HCT116 (cell line): ENCODE data around the gene PGS1. TPM values are rescaled to one million over a fixed set of nuclear protein-coding genes. Genes with fewer than 3 reads are reported as not detected.

ENCODE experiments used
- ATAC-seq: fragments of 200-7000 bp; cut with Tn5 transposase; 2 replicates; pipeline ENCODE4 v1.9.1; 2020; ENCODE audit warnings: mild to moderate bottlenecking, moderate library complexity
- BruUV-seq: library from RNA; stranded (reverse); fragments of 400-500 nt; replicated peaks from 2 replicates; lab custom pipeline; 2021; lab: Mats Ljungman, UMichigan
- CTCF ChIA-PET: fragments of 300-600 bp; sonication (Branson Sonifier 250); formaldehyde crosslinking; loops from one replicate; lab custom pipeline; 2021; ENCODE audit warnings: antibody characterized with exemption; lab: Charles Lee
- POLR2A ChIA-PET: fragments of 300-600, 350-600 bp; sonication (Branson Sonifier 250); formaldehyde crosslinking; loops from one replicate; lab custom pipeline; 2021; ENCODE audit warnings: antibody characterized with exemption; lab: Charles Lee
- RAD21 ChIA-PET, 2 experiments: fragments of 300-600 bp; sonication (Branson Sonifier 250); formaldehyde crosslinking; loops; one replicate each; lab custom pipeline; 2023; ENCODE audit warnings: low total read pairs in 2 of 2; ENCODE audit not compliant: uncharacterized antibody in 2 of 2, unreplicated experiment in 2 of 2, low non-redundant PET in 1 of 2; lab: Charles Lee
- DNase-seq: peaks from one replicate; pipeline ENCODE4 v3.0.0-alpha.2; 2010; ENCODE audit warnings: low read depth, low spot score
- H2AFZ ChIP-seq: fragments of 200-600 bp; shearing (Covaris generic), sonication (generic); 2 replicates; pipeline ENCODE4 v1.6.1; 2017; ENCODE audit warnings: low read depth, mixed run types, mixed read lengths, antibody characterized with exemption, low read length; ENCODE audit not compliant: poor library complexity, severe bottlenecking
- H3K27ac ChIP-seq: 2 replicates; pipeline ENCODE4 v1.5.1; 2012; ENCODE audit warnings: low read depth, low read length
- H3K27me3 ChIP-seq: fragments of 200-600 bp; sonication (generic); 2 replicates; pipeline ENCODE4 v1.6.1; 2016; ENCODE audit warnings: mixed run types, low read length, mixed read lengths; ENCODE audit not compliant: insufficient read depth
- H3K36me3 ChIP-seq, 2 experiments: fragments of 200-500 bp in 1 of 2; fragments of 200-600 bp in 1 of 2; sonication (Bioruptor generic) in 1 of 2; sonication (generic) in 1 of 2; 2 replicates each; pipeline versions ENCODE4 v1.5.1 to v1.6.1; 2014 to 2016; ENCODE audit warnings: low read length in 2 of 2, inconsistent platforms in 1 of 2, mixed read lengths in 1 of 2, mixed run types in 1 of 2; ENCODE audit not compliant: insufficient read depth in 2 of 2, control insufficient read depth in 1 of 2
- H3K4me1 ChIP-seq, 2 experiments: fragments of 200-600 bp in 1 of 2; sonication (generic) in 1 of 2; 2 replicates each; pipeline versions ENCODE4 v1.5.1 to v1.6.1; 2012 to 2017; ENCODE audit warnings: low read length in 2 of 2, inconsistent platforms in 1 of 2, mild to moderate bottlenecking in 1 of 2, mixed read lengths in 1 of 2, mixed run types in 1 of 2, moderate library complexity in 1 of 2; ENCODE audit not compliant: insufficient read depth in 2 of 2, control insufficient read depth in 1 of 2
- H3K4me2 ChIP-seq: fragments of 200-600 bp; sonication (generic); 2 replicates; pipeline ENCODE4 v1.6.1; 2017; ENCODE audit warnings: mixed run types, low read length, mixed read lengths
- H3K4me3 ChIP-seq, 2 experiments: fragments of 200-600 bp in 1 of 2; sonication (generic) in 1 of 2; replicated peaks in 1 of 2; 2 replicates each; pipeline ENCODE4 v1.5.1; 2011 to 2016; ENCODE audit warnings: low read length in 2 of 2, control low read depth in 1 of 2, low read depth in 1 of 2, mild to moderate bottlenecking in 1 of 2, mixed read lengths in 1 of 2, mixed run types in 1 of 2
- H3K79me2 ChIP-seq: fragments of 200-600 bp; sonication (generic); 2 replicates; pipeline ENCODE4 v1.6.1; 2017; ENCODE audit warnings: mild to moderate bottlenecking, mixed run types, low read length, moderate library complexity, mixed read lengths; ENCODE audit not compliant: insufficient read depth
- H3K9ac ChIP-seq: fragments of 200-600 bp; sonication (generic); 2 replicates; pipeline ENCODE4 v1.6.1; 2016; ENCODE audit warnings: low read length, mixed read lengths
- H3K9me2 ChIP-seq: fragments of 200-600 bp; sonication (generic), shearing (Covaris generic); 2 replicates; pipeline ENCODE4 v1.6.1; 2017; ENCODE audit warnings: mixed run types, mild to moderate bottlenecking, moderate library complexity; ENCODE audit not compliant: insufficient read depth
- H3K9me3 ChIP-seq, 2 experiments: fragments of 200-500 bp in 1 of 2; fragments of 200-600 bp in 1 of 2; sonication (Bioruptor generic) in 1 of 2; sonication (generic) in 1 of 2; 2 replicates each; pipeline ENCODE4 v1.6.1; 2014 to 2017; ENCODE audit warnings: low read length in 2 of 2, mixed read lengths in 2 of 2, inconsistent platforms in 1 of 2, low read depth in 1 of 2, mild to moderate bottlenecking in 1 of 2, mixed run types in 1 of 2, moderate library complexity in 1 of 2; ENCODE audit not compliant: control insufficient read depth in 1 of 2, insufficient read depth in 1 of 2
- H4K20me1 ChIP-seq: fragments of 200-600 bp; sonication (generic), shearing (Covaris generic); 2 replicates; pipeline ENCODE4 v1.6.1; 2017; ENCODE audit warnings: mixed run types, mild to moderate bottlenecking, moderate library complexity; ENCODE audit not compliant: insufficient read depth
- CBX3 ChIP-seq: IDR thresholded peaks from 2 replicates; pipeline ENCODE4 v1.6.1; 2012; ENCODE audit warnings: low read depth
- EGR1 ChIP-seq: IDR thresholded peaks from 2 replicates; pipeline ENCODE4 v1.6.1; 2012; ENCODE audit warnings: low read depth
- EZH2phosphoT487 ChIP-seq: fragments of 200-600 bp; IDR thresholded peaks from 2 replicates; pipeline ENCODE4 v1.6.1; 2018; ENCODE audit warnings: antibody characterized with exemption, borderline replicate concordance
- FOSL1 ChIP-seq: IDR thresholded peaks from 2 replicates; pipeline ENCODE4 v1.6.1; 2012; ENCODE audit warnings: low read depth
- JUND ChIP-seq: IDR thresholded peaks from 2 replicates; pipeline ENCODE4 v1.6.1; 2012
- POLR2A ChIP-seq: IDR thresholded peaks from 2 replicates; pipeline ENCODE4 v1.7.0; 2011; ENCODE audit warnings: borderline replicate concordance; ENCODE audit not compliant: insufficient read depth, insufficient read length; ENCODE audit errors: extremely low read depth
- POLR2AphosphoS5 ChIP-seq: IDR thresholded peaks from 2 replicates; pipeline ENCODE4 v1.6.1; 2011; ENCODE audit warnings: mild to moderate bottlenecking, low read depth, low read length, moderate library complexity
- RAD21 ChIP-seq: IDR thresholded peaks from 2 replicates; pipeline ENCODE4 v1.6.1; 2012; ENCODE audit warnings: low read depth, mild to moderate bottlenecking
- SIN3A ChIP-seq: IDR thresholded peaks from 2 replicates; pipeline ENCODE4 v1.6.1; 2012; ENCODE audit warnings: low read depth
- SP1 ChIP-seq: IDR thresholded peaks from 2 replicates; pipeline ENCODE4 v1.6.1; 2012; ENCODE audit warnings: low read depth
- SRF ChIP-seq: IDR thresholded peaks from 2 replicates; pipeline ENCODE4 v1.6.1; 2012; ENCODE audit warnings: low read depth
- TCF7L2 ChIP-seq: IDR thresholded peaks from 2 replicates; pipeline ENCODE4 v1.7.0; 2011; ENCODE audit warnings: borderline replicate concordance, inconsistent platforms; ENCODE audit not compliant: insufficient read depth, insufficient read length; ENCODE audit errors: extremely low read depth
- YY1 ChIP-seq: IDR thresholded peaks from 2 replicates; pipeline ENCODE4 v1.6.1; 2011; ENCODE audit warnings: low read length, low read depth, moderate library complexity, mild to moderate bottlenecking; ENCODE audit not compliant: insufficient replicate concordance; ENCODE audit errors: extremely low read depth
- ZFX ChIP-seq: fragments of 450-650 bp; IDR thresholded peaks from 2 replicates; pipeline ENCODE4 v1.6.1; 2017
- intact Hi-C: fragments of 100-400 bp; cut with micrococcal nuclease; formaldehyde crosslinking; loops from 2 replicates; pipeline ENCODE4 v1.10.0; 2022
- total RNA-seq: library from RNA; stranded (reverse); gene quantifications from one replicate; pipeline ENCODE4 v1.2.1, GENCODE V29; 2021; ENCODE audit not compliant: unreplicated experiment
- TF ChIP-seq, protein P1 (sequence below): IDR thresholded peaks from 2 replicates; pipeline ENCODE4 v1.6.1; 2012; ENCODE audit warnings: low read depth
- TF ChIP-seq, protein P2 (sequence below): IDR thresholded peaks from 2 replicates; pipeline ENCODE4 v1.6.1; 2011; ENCODE audit warnings: mild to moderate bottlenecking, low read length, moderate library complexity; ENCODE audit not compliant: insufficient replicate concordance; ENCODE audit errors: extremely low read depth
- TF ChIP-seq, protein P3 (sequence below), 3 experiments: fragments of 200-600 bp in 1 of 3; sonication (generic) in 1 of 3; IDR thresholded peaks in 2 of 3; conservative IDR thresholded peaks in 1 of 3; 2 replicates each; pipeline ENCODE4 v1.5.1; 2012 to 2017; ENCODE audit warnings: low read depth in 2 of 3, low read length in 2 of 3, antibody characterized with exemption in 1 of 3, borderline replicate concordance in 1 of 3, control low read depth in 1 of 3, mild to moderate bottlenecking in 1 of 3, mixed read lengths in 1 of 3, mixed run types in 1 of 3, moderate library complexity in 1 of 3; ENCODE audit not compliant: insufficient read depth in 1 of 3
- TF ChIP-seq, protein P4 (sequence below): IDR thresholded peaks from 2 replicates; pipeline ENCODE4 v1.6.1; 2012
- TF ChIP-seq, protein P5 (sequence below): IDR thresholded peaks from 2 replicates; pipeline ENCODE4 v1.6.1; 2012

The PGS1 gene
- total RNA-seq, 1 experiment from 2014 or later: 44.4 TPM

DNA sequence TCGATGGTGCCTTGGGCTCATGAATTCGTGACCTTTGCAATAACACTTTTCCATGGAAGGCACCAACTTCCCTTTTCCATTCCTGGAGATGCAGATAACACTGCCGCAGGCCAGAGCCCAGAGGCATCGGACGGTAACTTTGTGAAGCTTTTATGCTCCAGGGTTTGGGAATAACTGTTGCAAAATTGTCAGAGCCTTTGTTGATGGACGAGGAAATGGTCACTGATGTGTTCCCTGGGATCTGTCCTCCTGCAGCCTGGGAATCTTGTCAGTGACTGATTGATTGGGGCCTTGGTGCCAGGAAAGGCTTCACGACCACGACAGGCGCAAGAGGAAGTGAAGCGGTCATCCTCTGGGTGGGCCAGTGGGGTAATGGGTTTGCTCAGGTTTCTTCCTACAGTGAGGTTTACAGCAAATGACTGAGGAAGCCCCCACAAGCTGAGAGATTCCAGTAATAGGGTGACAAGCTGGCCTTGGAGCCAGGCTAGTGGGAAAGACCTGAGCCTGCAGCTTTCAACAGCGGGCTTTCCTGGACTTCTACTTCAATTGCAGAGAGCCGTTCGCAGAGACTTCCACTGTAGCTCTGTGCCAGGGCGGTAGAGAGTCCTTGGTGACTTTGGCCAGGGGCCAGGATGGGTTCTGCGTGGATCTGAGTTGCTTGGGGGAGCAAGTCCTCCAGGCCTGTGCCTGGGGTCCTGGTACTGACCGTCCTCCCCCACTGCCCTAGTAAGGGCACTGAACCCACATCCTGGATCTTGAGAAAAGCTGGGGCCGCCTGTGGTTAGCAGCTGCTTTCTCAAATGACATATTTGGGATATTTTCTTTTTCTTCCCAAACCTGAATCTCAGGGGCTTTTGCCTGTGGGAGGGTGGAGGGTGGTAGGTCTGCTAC lies 37.6 kb downstream of the PGS1 start:
- Histone ChIP-seq H3K9ac (no peak overlapping the region), H3K27ac (no peak overlapping the region), H3K36me3 (peaks cover 28% of the 10 kb centered on the region in 2 experiments; a peak in 3 of 4 replicates), H2AFZ (no peak overlapping the region), H3K4me2 (no peak overlapping the region), H3K4me1 (no peaks in the 10 kb centered on the region), H3K79me2 (peaks cover 44% of the 10 kb centered on the region), H3K27me3 (no peaks in the 10 kb centered on the region), H3K4me3 (no peak overlapping the region), H3K9me2 (no peaks in the 10 kb centered on the region), H4K20me1 (peaks cover 6% of the 10 kb centered on the region; the same call in 1 of the 2 replicates), H3K9me3 (no peaks in the 10 kb centered on the region)
- ChIA-PET POLR2A (no interaction called here), CTCF (no interaction called here), RAD21 (no interaction called here)
- DNase-seq (no peak), ATAC-seq (no peak)
- TF ChIP-seq POLR2AphosphoS5: no peak
- TF ChIP-seq, protein P1, sequence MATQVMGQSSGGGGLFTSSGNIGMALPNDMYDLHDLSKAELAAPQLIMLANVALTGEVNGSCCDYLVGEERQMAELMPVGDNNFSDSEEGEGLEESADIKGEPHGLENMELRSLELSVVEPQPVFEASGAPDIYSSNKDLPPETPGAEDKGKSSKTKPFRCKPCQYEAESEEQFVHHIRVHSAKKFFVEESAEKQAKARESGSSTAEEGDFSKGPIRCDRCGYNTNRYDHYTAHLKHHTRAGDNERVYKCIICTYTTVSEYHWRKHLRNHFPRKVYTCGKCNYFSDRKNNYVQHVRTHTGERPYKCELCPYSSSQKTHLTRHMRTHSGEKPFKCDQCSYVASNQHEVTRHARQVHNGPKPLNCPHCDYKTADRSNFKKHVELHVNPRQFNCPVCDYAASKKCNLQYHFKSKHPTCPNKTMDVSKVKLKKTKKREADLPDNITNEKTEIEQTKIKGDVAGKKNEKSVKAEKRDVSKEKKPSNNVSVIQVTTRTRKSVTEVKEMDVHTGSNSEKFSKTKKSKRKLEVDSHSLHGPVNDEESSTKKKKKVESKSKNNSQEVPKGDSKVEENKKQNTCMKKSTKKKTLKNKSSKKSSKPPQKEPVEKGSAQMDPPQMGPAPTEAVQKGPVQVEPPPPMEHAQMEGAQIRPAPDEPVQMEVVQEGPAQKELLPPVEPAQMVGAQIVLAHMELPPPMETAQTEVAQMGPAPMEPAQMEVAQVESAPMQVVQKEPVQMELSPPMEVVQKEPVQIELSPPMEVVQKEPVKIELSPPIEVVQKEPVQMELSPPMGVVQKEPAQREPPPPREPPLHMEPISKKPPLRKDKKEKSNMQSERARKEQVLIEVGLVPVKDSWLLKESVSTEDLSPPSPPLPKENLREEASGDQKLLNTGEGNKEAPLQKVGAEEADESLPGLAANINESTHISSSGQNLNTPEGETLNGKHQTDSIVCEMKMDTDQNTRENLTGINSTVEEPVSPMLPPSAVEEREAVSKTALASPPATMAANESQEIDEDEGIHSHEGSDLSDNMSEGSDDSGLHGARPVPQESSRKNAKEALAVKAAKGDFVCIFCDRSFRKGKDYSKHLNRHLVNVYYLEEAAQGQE: no peak
- TF ChIP-seq, protein P2, sequence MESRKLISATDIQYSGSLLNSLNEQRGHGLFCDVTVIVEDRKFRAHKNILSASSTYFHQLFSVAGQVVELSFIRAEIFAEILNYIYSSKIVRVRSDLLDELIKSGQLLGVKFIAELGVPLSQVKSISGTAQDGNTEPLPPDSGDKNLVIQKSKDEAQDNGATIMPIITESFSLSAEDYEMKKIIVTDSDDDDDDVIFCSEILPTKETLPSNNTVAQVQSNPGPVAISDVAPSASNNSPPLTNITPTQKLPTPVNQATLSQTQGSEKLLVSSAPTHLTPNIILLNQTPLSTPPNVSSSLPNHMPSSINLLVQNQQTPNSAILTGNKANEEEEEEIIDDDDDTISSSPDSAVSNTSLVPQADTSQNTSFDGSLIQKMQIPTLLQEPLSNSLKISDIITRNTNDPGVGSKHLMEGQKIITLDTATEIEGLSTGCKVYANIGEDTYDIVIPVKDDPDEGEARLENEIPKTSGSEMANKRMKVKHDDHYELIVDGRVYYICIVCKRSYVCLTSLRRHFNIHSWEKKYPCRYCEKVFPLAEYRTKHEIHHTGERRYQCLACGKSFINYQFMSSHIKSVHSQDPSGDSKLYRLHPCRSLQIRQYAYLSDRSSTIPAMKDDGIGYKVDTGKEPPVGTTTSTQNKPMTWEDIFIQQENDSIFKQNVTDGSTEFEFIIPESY: no peak
- TF ChIP-seq FOSL1: no peak
- TF ChIP-seq, protein P3, sequence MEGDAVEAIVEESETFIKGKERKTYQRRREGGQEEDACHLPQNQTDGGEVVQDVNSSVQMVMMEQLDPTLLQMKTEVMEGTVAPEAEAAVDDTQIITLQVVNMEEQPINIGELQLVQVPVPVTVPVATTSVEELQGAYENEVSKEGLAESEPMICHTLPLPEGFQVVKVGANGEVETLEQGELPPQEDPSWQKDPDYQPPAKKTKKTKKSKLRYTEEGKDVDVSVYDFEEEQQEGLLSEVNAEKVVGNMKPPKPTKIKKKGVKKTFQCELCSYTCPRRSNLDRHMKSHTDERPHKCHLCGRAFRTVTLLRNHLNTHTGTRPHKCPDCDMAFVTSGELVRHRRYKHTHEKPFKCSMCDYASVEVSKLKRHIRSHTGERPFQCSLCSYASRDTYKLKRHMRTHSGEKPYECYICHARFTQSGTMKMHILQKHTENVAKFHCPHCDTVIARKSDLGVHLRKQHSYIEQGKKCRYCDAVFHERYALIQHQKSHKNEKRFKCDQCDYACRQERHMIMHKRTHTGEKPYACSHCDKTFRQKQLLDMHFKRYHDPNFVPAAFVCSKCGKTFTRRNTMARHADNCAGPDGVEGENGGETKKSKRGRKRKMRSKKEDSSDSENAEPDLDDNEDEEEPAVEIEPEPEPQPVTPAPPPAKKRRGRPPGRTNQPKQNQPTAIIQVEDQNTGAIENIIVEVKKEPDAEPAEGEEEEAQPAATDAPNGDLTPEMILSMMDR (IDR thresholded peaks at IDR 0.05 in 2 of 3, conservative IDR thresholded peaks at IDR 0.05 in 1 of 3; ENCODE audit: borderline replicate concordance in 1 of 3, insufficient read depth in 1 of 3, low read depth in 2 of 3, low read length in 2 of 3): no peak
- TF ChIP-seq, protein P4, sequence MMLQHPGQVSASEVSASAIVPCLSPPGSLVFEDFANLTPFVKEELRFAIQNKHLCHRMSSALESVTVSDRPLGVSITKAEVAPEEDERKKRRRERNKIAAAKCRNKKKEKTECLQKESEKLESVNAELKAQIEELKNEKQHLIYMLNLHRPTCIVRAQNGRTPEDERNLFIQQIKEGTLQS: no peak
- no peak for TF ChIP-seq YY1
- TF ChIP-seq CBX3: no peak
- no peak for TF ChIP-seq EZH2phosphoT487
- TF ChIP-seq ZFX: no peak
- TF ChIP-seq SRF: no peak
- no peak for TF ChIP-seq RAD21
- TF ChIP-seq, protein P5, sequence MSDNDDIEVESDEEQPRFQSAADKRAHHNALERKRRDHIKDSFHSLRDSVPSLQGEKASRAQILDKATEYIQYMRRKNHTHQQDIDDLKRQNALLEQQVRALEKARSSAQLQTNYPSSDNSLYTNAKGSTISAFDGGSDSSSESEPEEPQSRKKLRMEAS: no peak
- TF ChIP-seq POLR2A: no peak
- no peak for TF ChIP-seq JUND
- TF ChIP-seq EGR1: no peak
- no peak for TF ChIP-seq SP1
- TF ChIP-seq SIN3A: no peak
- TF ChIP-seq TCF7L2: no peak
- BruUV-seq: no TSS peak
- intact Hi-C loops: no loop called here
